Gastroesophageal sphincter (tissue), 4 donors: ENCODE measurements around the gene HACD1. TPM values are rescaled to one million over a fixed set of nuclear protein-coding genes. Genes with fewer than 3 reads are reported as not detected.
"Not testable (repeated sequence)": the region's sequence is repeated elsewhere in the genome, so short reads cannot be mapped to it uniquely, and the experiment has no call there.

ENCODE experiments used
- ATAC-seq: fragments of 150-250 bp; one replicate; pipeline ENCODE4 v1.9.1; 2016; ENCODE audit warnings: mild to moderate bottlenecking, moderate library complexity
- H3K27ac ChIP-seq, 4 donors: fragments of 200-600 bp; sonication (generic) in 3 of 4; 1 replicate in 3 of 4; 2 replicates in 1 of 4; pipeline ENCODE4 v1.5.1; 2016 to 2019
- H3K27me3 ChIP-seq: fragments of 200-600 bp; sonication (generic); one replicate; pipeline ENCODE4 v1.5.1; 2019
- H3K36me3 ChIP-seq, 2 donors: fragments of 200-600 bp; sonication (generic); one replicate each; pipeline ENCODE4 v1.5.1; 2019; ENCODE audit warnings: control low read depth in 1 of 2
- H3K4me1 ChIP-seq, 3 donors: fragments of 200-600 bp; sonication (generic); 1 replicate in 2 of 3; 2 replicates in 1 of 3; pipeline ENCODE4 v1.5.1; 2016 to 2019; ENCODE audit warnings: control low read depth in 2 of 3
- H3K4me3 ChIP-seq, 2 donors: fragments of 200-600 bp; sonication (generic); one replicate each; pipeline ENCODE4 v1.5.1; 2019; ENCODE audit warnings: mild to moderate bottlenecking in 1 of 2, moderate library complexity in 1 of 2
- H3K9me3 ChIP-seq, 3 donors: fragments of 200-600 bp; sonication (generic); one replicate each; pipeline ENCODE4 v1.5.1; 2017 to 2019; ENCODE audit warnings: control low read depth in 2 of 3
- EP300 ChIP-seq: sonication (generic); formaldehyde crosslinking; IDR thresholded peaks from one replicate; pipeline ENCODE4 v1.6.1; 2017; ENCODE audit warnings: antibody characterized with exemption, mild to moderate bottlenecking
- POLR2A ChIP-seq, 2 donors: fragments of 450-650 bp; IDR thresholded peaks; one replicate each; pipeline ENCODE4 v1.6.1; 2017; ENCODE audit warnings: antibody characterized with exemption in 2 of 2, mild to moderate bottlenecking in 2 of 2, moderate library complexity in 1 of 2
- POLR2AphosphoS5 ChIP-seq: sonication (generic); formaldehyde crosslinking; IDR thresholded peaks from one replicate; pipeline ENCODE4 v1.6.1; 2017; ENCODE audit warnings: antibody characterized with exemption
- WGBS, 2 donors: methylation state at CpG; one replicate each; pipeline ENCODE4 v1.1.5; 2018; ENCODE audit warnings: low coverage in 1 of 2; 5-methylcytosine and 5-hydroxymethylcytosine counted together
- total RNA-seq, 4 donors: library from RNA; depleted of rRNA; stranded (reverse); fragments of >200 nt; gene quantifications; one replicate each; pipeline ENCODE4 v1.1.0, GENCODE V29; 2016
- TF ChIP-seq, protein P1 (sequence below), 4 experiments: fragments of 200-600 bp in 2 of 4; fragments of 450-650 bp in 2 of 4; sonication (generic) in 1 of 4; IDR thresholded peaks; one replicate each; pipeline ENCODE4 v1.5.1; 2017 to 2019; ENCODE audit warnings: antibody characterized with exemption in 4 of 4, mild to moderate bottlenecking in 2 of 4, moderate library complexity in 2 of 4

HACD1 gene
- total RNA-seq, 4 donors from 2014 or later, result 46.7 to 96.7 (median 82.6) TPM

DNA sequence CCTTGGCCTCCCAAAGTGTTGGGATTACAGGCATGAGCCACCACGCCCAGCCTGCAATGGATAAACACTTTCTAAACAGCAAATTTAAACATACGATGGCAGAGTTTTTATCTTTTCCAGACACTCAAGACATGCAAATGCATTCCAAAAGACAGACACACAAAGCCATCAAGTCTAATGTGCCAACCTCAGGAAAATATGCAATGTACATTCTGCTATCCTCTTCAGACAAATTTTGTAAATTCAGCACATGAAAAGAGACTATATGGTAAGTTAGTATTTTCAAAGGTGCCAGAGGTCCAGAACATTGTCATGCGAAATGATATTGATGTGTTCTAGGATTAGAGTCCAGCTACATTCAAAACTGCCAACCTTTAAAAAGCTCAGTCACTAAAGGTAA lies 19.8 kb downstream of the HACD1 start:
- Histone ChIP-seq H3K27ac (no peak overlapping the region), H3K27me3 (no peaks in the 10 kb centered on the region), H3K4me3 (no peak overlapping the region), H3K9me3 (no peaks in the 10 kb centered on the region), H3K4me1 (no peaks in the 10 kb centered on the region), H3K36me3 (peaks cover 0 to 43% of the 10 kb centered on the region in 2 donors)
- TF ChIP-seq POLR2A (IDR thresholded peaks at IDR 0.05) (no peak), POLR2AphosphoS5 (no peak), EP300 (no peak)
- TF ChIP-seq, protein P1, sequence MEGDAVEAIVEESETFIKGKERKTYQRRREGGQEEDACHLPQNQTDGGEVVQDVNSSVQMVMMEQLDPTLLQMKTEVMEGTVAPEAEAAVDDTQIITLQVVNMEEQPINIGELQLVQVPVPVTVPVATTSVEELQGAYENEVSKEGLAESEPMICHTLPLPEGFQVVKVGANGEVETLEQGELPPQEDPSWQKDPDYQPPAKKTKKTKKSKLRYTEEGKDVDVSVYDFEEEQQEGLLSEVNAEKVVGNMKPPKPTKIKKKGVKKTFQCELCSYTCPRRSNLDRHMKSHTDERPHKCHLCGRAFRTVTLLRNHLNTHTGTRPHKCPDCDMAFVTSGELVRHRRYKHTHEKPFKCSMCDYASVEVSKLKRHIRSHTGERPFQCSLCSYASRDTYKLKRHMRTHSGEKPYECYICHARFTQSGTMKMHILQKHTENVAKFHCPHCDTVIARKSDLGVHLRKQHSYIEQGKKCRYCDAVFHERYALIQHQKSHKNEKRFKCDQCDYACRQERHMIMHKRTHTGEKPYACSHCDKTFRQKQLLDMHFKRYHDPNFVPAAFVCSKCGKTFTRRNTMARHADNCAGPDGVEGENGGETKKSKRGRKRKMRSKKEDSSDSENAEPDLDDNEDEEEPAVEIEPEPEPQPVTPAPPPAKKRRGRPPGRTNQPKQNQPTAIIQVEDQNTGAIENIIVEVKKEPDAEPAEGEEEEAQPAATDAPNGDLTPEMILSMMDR (IDR thresholded peaks at IDR 0.05), result no peak
- no peak for ATAC-seq
- 75 to 85% methylated on average over 1 to 3 of the region's 3 CpGs for WGBS, 2 donors

DNA sequence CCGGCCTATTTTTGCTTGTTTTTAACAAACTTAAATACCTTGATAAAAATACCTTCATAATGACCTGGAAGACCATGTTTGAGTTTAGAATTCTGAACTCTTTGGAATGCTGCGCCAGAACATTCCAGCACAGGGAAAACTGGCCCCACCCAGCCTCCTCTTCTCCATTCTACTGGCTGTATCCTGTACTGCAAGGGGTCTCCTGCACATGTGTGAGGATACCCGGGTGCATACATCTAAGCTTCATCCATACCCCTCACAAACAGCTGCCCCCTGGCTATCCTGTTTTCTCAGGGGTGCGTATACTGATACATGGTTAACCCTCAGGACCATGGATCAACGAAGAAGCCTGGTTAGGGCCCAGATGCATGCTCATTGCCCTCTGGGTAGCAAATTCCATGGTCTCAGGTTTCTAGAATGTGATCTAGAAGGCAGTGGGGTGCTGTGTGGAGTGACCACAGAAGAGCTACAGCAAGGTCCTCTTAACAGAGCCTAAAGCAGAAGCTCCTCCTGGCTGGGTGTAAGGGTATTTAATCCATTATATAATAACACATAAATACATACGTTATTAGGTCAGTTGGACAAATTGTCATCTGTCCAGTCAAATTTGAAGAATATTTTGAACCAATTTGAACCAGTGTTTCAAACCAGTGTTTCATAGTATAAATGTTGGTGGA lies 26.1 kb downstream of the HACD1 start:
- Histone ChIP-seq H3K4me1 (no peaks in the 10 kb centered on the region), H3K4me3 (no peak overlapping the region), H3K9me3 (no peaks in the 10 kb centered on the region), H3K36me3 (peaks cover 0 to 37% of the 10 kb centered on the region in 2 donors), H3K27me3 (no peaks in the 10 kb centered on the region), H3K27ac (no peak overlapping the region)
- TF ChIP-seq, protein P1 (IDR thresholded peaks at IDR 0.05), result no peak
- TF ChIP-seq POLR2AphosphoS5 (no peak), POLR2A (IDR thresholded peaks at IDR 0.05) (no peak), EP300 (no peak)
- WGBS, 2 donors, result 76 to 89% methylated on average over 5 of the region's 6 CpGs
- ATAC-seq, result no peak

DNA sequence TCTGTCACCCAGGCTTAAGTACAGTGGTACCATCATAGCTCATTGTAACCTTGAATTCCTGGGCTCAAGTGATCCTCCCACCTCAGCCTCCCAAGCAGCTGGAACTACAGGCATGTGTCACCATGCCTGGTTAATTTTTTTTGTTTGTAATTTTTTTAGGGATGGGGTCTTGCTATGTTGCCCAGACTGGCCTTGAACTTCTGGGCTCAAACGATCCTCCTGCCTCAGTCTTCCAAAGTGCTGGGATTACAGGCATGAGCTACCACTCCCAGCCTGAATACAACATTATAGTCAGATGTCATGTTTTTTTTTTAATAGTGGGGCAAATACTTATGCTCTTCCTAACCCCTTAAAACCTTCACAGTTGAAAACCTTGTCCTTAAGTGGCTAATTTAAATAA lies 27.9 kb downstream of the HACD1 start:
- H3K36me3 ChIP-seq, result peaks cover 0 to 29% of the 10 kb centered on the region in 2 donors
- H3K4me1 ChIP-seq, H3K27ac ChIP-seq, H3K4me3 ChIP-seq, H3K27me3 ChIP-seq, H3K9me3 ChIP-seq, ATAC-seq: not testable (repeated sequence)
- WGBS, 2 donors, result 100% methylated on average over 1 of the region's 1 CpG; no CpG with 5 or more reads in 1 of the 2 donors

DNA sequence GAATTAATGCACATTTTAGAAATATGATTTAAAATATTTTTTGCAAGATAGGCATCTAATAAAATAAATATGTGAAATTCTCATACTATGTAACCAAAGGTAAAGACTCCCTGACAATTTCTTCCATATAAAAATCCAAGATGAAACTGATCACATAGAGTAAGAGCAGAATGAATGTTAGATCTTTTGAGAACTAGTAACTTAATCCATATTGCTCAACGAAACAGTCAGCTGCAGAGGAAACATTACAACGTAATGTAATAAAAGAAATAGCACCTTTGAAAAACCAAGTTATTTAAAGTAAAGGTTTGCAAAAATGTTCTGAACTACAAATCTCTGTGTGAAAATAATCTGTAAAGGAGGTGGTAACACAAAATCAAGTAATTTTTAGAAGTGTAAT lies 28.8 kb downstream of the HACD1 start:
- Histone ChIP-seq H3K27me3 (no peaks in the 10 kb centered on the region), H3K4me3 (no peak overlapping the region), H3K36me3 (peaks cover 0 to 21% of the 10 kb centered on the region in 2 donors), H3K4me1 (no peaks in the 10 kb centered on the region), H3K27ac (no peak overlapping the region), H3K9me3 (no peaks in the 10 kb centered on the region)
- TF ChIP-seq, protein P1 (IDR thresholded peaks at IDR 0.05), result no peak
- no peak for TF ChIP-seq EP300
- TF ChIP-seq POLR2A (IDR thresholded peaks at IDR 0.05), result no peak
- no peak for TF ChIP-seq POLR2AphosphoS5
- ATAC-seq, result no peak
- WGBS, 2 donors, result 90 to 95% methylated on average over 2 of the region's 2 CpGs

DNA sequence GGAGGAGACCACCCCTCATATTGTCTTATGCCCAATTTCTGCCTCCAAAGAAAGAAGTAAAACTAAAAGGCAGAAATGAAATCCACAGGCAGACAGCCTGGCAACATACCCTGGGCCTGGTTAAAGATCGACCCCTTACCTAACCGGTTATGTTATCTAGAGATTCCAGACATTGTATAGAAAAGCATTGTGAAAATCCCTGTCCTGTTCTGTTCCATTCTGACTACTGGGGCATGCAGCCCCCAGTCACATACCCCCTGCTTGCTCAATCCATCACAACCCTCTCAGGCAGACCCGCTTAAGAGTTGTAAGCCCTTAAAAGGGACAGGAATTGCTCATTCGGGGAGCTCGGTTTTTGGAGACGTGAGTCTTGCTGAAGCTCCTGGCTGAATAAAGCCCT lies 29.9 kb downstream of the HACD1 start:
- not testable (repeated sequence) for H3K27ac ChIP-seq, H3K4me3 ChIP-seq, ATAC-seq, H3K9me3 ChIP-seq, H3K27me3 ChIP-seq, H3K4me1 ChIP-seq
- peaks cover 0 to 10% of the 10 kb centered on the region in 2 donors for H3K36me3 ChIP-seq
- WGBS, 2 donors, result 57 to 69% methylated on average over 2 of the region's 6 CpGs

DNA sequence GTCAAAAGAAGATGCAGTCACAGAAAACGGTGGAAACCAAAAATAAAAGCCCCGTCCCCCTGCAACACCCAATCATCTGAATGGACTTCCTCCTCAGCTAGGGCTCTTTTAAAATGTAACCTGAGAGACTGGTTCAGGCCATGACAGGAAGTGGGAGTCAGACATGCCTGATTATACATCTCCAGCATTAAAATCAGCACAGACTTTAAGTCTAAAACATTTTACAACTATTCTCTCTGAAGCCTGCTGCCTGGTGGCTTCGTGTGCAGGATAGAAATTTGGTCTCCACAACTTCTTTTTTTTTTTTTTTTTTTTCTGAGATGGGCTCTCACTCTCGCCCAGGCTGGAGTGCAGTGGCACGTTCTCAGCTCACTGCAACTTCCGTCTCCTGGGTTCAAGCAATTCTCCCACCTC lies 30.3 kb downstream of the HACD1 start:
- peaks cover 0 to 6% of the 10 kb centered on the region in 2 donors for H3K36me3 ChIP-seq
- H3K27me3 ChIP-seq, result no peaks in the 10 kb centered on the region
- H3K4me1 ChIP-seq, result no peaks in the 10 kb centered on the region
- WGBS, 2 donors, result 10 to 29% methylated on average over 3 to 6 of the region's 6 CpGs
- ATAC-seq, result no peak
- no peaks in the 10 kb centered on the region for H3K9me3 ChIP-seq
- H3K4me3 ChIP-seq, result no peak overlapping the region
- TF ChIP-seq, protein P1 (IDR thresholded peaks at IDR 0.05), result no peak
- TF ChIP-seq POLR2AphosphoS5 (no peak), POLR2A (IDR thresholded peaks at IDR 0.05) (no peak), EP300 (no peak)
- no peak overlapping the region for H3K27ac ChIP-seq
